ENCODE data around the gene SH3BP4.

GRCh38 chr2:235084424-235084823, 132.6 kb downstream of the SH3BP4 start:
- no peak for TF ChIP-seq CTCF (IDR thresholded peaks at IDR 0.05; ENCODE audit: insufficient read depth, low read length, poor library complexity, severe bottlenecking)
- no peak for TF ChIP-seq EZH2phosphoT487 (conservative IDR thresholded peaks at IDR 0.05; ENCODE audit: low read length)

All from SU-DHL-6 (cell line).